HCT116 (cell line): Measurements from ENCODE around the gene UPF2. TPM values are rescaled to one million over a fixed set of nuclear protein-coding genes. Genes with fewer than 3 reads are reported as not detected.

Experiments
- ATAC-seq: fragments of 200-7000 bp; cut with Tn5 transposase; 2 replicates; pipeline ENCODE4 v1.9.1; 2020; ENCODE audit warnings: mild to moderate bottlenecking, moderate library complexity
- BruUV-seq: library from RNA; stranded (reverse); fragments of 400-500 nt; replicated peaks from 2 replicates; lab custom pipeline; 2021; lab: Mats Ljungman, UMichigan
- CTCF ChIA-PET: fragments of 300-600 bp; sonication (Branson Sonifier 250); formaldehyde crosslinking; loops from one replicate; lab custom pipeline; 2021; ENCODE audit warnings: antibody characterized with exemption; lab: Charles Lee
- POLR2A ChIA-PET: fragments of 300-600, 350-600 bp; sonication (Branson Sonifier 250); formaldehyde crosslinking; loops from one replicate; lab custom pipeline; 2021; ENCODE audit warnings: antibody characterized with exemption; lab: Charles Lee
- RAD21 ChIA-PET, 2 experiments: fragments of 300-600 bp; sonication (Branson Sonifier 250); formaldehyde crosslinking; loops; one replicate each; lab custom pipeline; 2023; ENCODE audit warnings: low total read pairs in 2 of 2; ENCODE audit not compliant: uncharacterized antibody in 2 of 2, unreplicated experiment in 2 of 2, low non-redundant PET in 1 of 2; lab: Charles Lee
- DNase-seq: peaks from one replicate; pipeline ENCODE4 v3.0.0-alpha.2; 2010; ENCODE audit warnings: low read depth, low spot score
- H2AFZ ChIP-seq: fragments of 200-600 bp; shearing (Covaris generic), sonication (generic); 2 replicates; pipeline ENCODE4 v1.6.1; 2017; ENCODE audit warnings: low read depth, mixed run types, mixed read lengths, antibody characterized with exemption, low read length; ENCODE audit not compliant: poor library complexity, severe bottlenecking
- H3K27ac ChIP-seq: 2 replicates; pipeline ENCODE4 v1.5.1; 2012; ENCODE audit warnings: low read depth, low read length
- H3K27me3 ChIP-seq: fragments of 200-600 bp; sonication (generic); 2 replicates; pipeline ENCODE4 v1.6.1; 2016; ENCODE audit warnings: mixed run types, low read length, mixed read lengths; ENCODE audit not compliant: insufficient read depth
- H3K36me3 ChIP-seq, 2 experiments: fragments of 200-500 bp in 1 of 2; fragments of 200-600 bp in 1 of 2; sonication (Bioruptor generic) in 1 of 2; sonication (generic) in 1 of 2; 2 replicates each; pipeline versions ENCODE4 v1.5.1 to v1.6.1; 2014 to 2016; ENCODE audit warnings: low read length in 2 of 2, inconsistent platforms in 1 of 2, mixed read lengths in 1 of 2, mixed run types in 1 of 2; ENCODE audit not compliant: insufficient read depth in 2 of 2, control insufficient read depth in 1 of 2
- H3K4me1 ChIP-seq, 2 experiments: fragments of 200-600 bp in 1 of 2; sonication (generic) in 1 of 2; 2 replicates each; pipeline versions ENCODE4 v1.5.1 to v1.6.1; 2012 to 2017; ENCODE audit warnings: low read length in 2 of 2, inconsistent platforms in 1 of 2, mild to moderate bottlenecking in 1 of 2, mixed read lengths in 1 of 2, mixed run types in 1 of 2, moderate library complexity in 1 of 2; ENCODE audit not compliant: insufficient read depth in 2 of 2, control insufficient read depth in 1 of 2
- H3K4me2 ChIP-seq: fragments of 200-600 bp; sonication (generic); 2 replicates; pipeline ENCODE4 v1.6.1; 2017; ENCODE audit warnings: mixed run types, low read length, mixed read lengths
- H3K4me3 ChIP-seq, 2 experiments: fragments of 200-600 bp in 1 of 2; sonication (generic) in 1 of 2; replicated peaks in 1 of 2; 2 replicates each; pipeline ENCODE4 v1.5.1; 2011 to 2016; ENCODE audit warnings: low read length in 2 of 2, control low read depth in 1 of 2, low read depth in 1 of 2, mild to moderate bottlenecking in 1 of 2, mixed read lengths in 1 of 2, mixed run types in 1 of 2
- H3K79me2 ChIP-seq: fragments of 200-600 bp; sonication (generic); 2 replicates; pipeline ENCODE4 v1.6.1; 2017; ENCODE audit warnings: mild to moderate bottlenecking, mixed run types, low read length, moderate library complexity, mixed read lengths; ENCODE audit not compliant: insufficient read depth
- H3K9ac ChIP-seq: fragments of 200-600 bp; sonication (generic); 2 replicates; pipeline ENCODE4 v1.6.1; 2016; ENCODE audit warnings: low read length, mixed read lengths
- H3K9me2 ChIP-seq: fragments of 200-600 bp; sonication (generic), shearing (Covaris generic); 2 replicates; pipeline ENCODE4 v1.6.1; 2017; ENCODE audit warnings: mixed run types, mild to moderate bottlenecking, moderate library complexity; ENCODE audit not compliant: insufficient read depth
- H3K9me3 ChIP-seq, 2 experiments: fragments of 200-500 bp in 1 of 2; fragments of 200-600 bp in 1 of 2; sonication (Bioruptor generic) in 1 of 2; sonication (generic) in 1 of 2; 2 replicates each; pipeline ENCODE4 v1.6.1; 2014 to 2017; ENCODE audit warnings: low read length in 2 of 2, mixed read lengths in 2 of 2, inconsistent platforms in 1 of 2, low read depth in 1 of 2, mild to moderate bottlenecking in 1 of 2, mixed run types in 1 of 2, moderate library complexity in 1 of 2; ENCODE audit not compliant: control insufficient read depth in 1 of 2, insufficient read depth in 1 of 2
- H4K20me1 ChIP-seq: fragments of 200-600 bp; sonication (generic), shearing (Covaris generic); 2 replicates; pipeline ENCODE4 v1.6.1; 2017; ENCODE audit warnings: mixed run types, mild to moderate bottlenecking, moderate library complexity; ENCODE audit not compliant: insufficient read depth
- EGR1 ChIP-seq: IDR thresholded peaks from 2 replicates; pipeline ENCODE4 v1.6.1; 2012; ENCODE audit warnings: low read depth
- EZH2phosphoT487 ChIP-seq: fragments of 200-600 bp; IDR thresholded peaks from 2 replicates; pipeline ENCODE4 v1.6.1; 2018; ENCODE audit warnings: antibody characterized with exemption, borderline replicate concordance
- POLR2A ChIP-seq: IDR thresholded peaks from 2 replicates; pipeline ENCODE4 v1.7.0; 2011; ENCODE audit warnings: borderline replicate concordance; ENCODE audit not compliant: insufficient read depth, insufficient read length; ENCODE audit errors: extremely low read depth
- YY1 ChIP-seq: IDR thresholded peaks from 2 replicates; pipeline ENCODE4 v1.6.1; 2011; ENCODE audit warnings: low read length, low read depth, moderate library complexity, mild to moderate bottlenecking; ENCODE audit not compliant: insufficient replicate concordance; ENCODE audit errors: extremely low read depth
- ZFX ChIP-seq: fragments of 450-650 bp; IDR thresholded peaks from 2 replicates; pipeline ENCODE4 v1.6.1; 2017
- ZNF274 ChIP-seq: fragments of 200-500 bp; sonication (Bioruptor generic); IDR thresholded peaks from 2 replicates; pipeline ENCODE4 v1.6.1; 2014; ENCODE audit warnings: mild to moderate bottlenecking, low read depth, low read length, inconsistent platforms
- intact Hi-C: fragments of 100-400 bp; cut with micrococcal nuclease; formaldehyde crosslinking; loops from 2 replicates; pipeline ENCODE4 v1.10.0; 2022
- total RNA-seq: library from RNA; stranded (reverse); gene quantifications from one replicate; pipeline ENCODE4 v1.2.1, GENCODE V29; 2021; ENCODE audit not compliant: unreplicated experiment
- TF ChIP-seq, protein P1 (sequence below): IDR thresholded peaks from 2 replicates; pipeline ENCODE4 v1.6.1; 2012; ENCODE audit warnings: low read depth

UPF2 gene
- total RNA-seq, 1 experiment from 2014 or later: 27.3 TPM

DNA sequence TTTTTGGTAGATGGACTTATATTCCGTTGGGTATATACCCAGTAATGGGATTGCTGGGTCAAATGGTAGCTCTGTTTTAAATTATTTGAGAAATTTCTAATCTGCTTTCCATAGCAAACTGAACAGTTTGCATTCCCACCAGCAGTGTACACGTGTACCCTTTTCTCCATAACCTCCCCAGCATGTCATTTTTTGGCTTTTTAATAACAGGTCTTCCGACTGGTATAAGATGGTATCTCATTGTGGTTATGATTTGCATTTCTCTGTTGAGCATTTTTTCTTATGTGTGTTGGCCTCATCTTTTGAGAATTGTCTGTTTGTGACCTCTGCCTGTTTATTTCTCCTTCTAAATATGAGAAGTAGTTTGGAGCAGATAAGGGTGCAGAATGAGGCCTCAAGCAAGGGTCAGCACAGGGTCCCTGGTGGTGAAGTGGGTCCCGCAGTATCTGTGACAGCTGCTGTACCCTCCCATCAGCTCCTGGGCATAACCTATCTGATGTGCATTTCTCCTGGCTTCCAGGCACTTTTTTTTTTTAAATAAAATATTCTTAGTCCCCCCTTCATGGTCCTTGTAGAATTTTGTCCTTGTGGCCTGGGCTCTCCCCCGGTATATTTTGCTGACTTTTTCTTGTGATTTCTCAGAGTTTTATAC, 145.9 kb downstream of the UPF2 start:
- intact Hi-C loops: no loop called here
- no peaks in the 10 kb centered on the region for H3K36me3 ChIP-seq
- peak overlapping the region; percentile 22; the same call in 1 of the 2 replicates for H3K9ac ChIP-seq
- DNase-seq: no peak
- H3K4me2 ChIP-seq: no peak overlapping the region; the same call in 1 of the 2 replicates
- no peak overlapping the region for H3K4me3 ChIP-seq
- POLR2A ChIA-PET: no interaction called here
- TF ChIP-seq POLR2A (no peak), EZH2phosphoT487 (no peak), EGR1 (no peak), YY1 (no peak), ZNF274 (no peak), ZFX (no peak)
- TF ChIP-seq, protein P1, sequence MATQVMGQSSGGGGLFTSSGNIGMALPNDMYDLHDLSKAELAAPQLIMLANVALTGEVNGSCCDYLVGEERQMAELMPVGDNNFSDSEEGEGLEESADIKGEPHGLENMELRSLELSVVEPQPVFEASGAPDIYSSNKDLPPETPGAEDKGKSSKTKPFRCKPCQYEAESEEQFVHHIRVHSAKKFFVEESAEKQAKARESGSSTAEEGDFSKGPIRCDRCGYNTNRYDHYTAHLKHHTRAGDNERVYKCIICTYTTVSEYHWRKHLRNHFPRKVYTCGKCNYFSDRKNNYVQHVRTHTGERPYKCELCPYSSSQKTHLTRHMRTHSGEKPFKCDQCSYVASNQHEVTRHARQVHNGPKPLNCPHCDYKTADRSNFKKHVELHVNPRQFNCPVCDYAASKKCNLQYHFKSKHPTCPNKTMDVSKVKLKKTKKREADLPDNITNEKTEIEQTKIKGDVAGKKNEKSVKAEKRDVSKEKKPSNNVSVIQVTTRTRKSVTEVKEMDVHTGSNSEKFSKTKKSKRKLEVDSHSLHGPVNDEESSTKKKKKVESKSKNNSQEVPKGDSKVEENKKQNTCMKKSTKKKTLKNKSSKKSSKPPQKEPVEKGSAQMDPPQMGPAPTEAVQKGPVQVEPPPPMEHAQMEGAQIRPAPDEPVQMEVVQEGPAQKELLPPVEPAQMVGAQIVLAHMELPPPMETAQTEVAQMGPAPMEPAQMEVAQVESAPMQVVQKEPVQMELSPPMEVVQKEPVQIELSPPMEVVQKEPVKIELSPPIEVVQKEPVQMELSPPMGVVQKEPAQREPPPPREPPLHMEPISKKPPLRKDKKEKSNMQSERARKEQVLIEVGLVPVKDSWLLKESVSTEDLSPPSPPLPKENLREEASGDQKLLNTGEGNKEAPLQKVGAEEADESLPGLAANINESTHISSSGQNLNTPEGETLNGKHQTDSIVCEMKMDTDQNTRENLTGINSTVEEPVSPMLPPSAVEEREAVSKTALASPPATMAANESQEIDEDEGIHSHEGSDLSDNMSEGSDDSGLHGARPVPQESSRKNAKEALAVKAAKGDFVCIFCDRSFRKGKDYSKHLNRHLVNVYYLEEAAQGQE: no peak
- H3K27me3 ChIP-seq: no peaks in the 10 kb centered on the region
- H3K79me2 ChIP-seq: no peaks in the 10 kb centered on the region
- H3K4me1 ChIP-seq: peaks cover 15 to 65% of the 10 kb centered on the region in 2 experiments
- no peaks in the 10 kb centered on the region for H3K9me2 ChIP-seq
- RAD21 ChIA-PET: no interaction called here
- H2AFZ ChIP-seq: no peak overlapping the region
- CTCF ChIA-PET: interaction anchor here (0.7 kb wide), 1 partner anchor 11 kb away, joined by 3 read pairs; no protein-coding TSS in a partner anchor
- BruUV-seq: no TSS peak
- no peaks in the 10 kb centered on the region for H4K20me1 ChIP-seq
- no peak for ATAC-seq
- no peaks in the 10 kb centered on the region for H3K9me3 ChIP-seq
- H3K27ac ChIP-seq: no peak overlapping the region
